ENCODE results near the gene ARIH2.

Gene ARIH2

DNA sequence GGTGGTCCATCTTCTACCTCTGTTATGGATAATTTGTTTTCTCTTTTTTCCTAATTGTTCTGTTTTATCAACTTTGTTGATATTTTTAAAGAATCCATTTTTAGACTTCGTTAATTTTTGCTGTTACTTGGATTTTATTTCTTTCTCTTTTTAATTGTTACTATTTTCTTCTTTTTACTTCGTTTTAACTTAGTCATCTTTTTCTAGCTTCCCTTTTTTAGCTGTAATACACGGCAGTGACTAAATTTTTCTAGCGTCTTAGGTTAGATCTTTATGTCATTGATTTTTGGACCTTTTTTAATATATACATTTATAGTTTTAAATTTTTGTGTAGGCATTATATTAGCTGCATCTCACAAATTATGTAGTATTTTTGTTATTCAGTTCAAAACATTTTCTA lies 33.1 kb downstream of the ARIH2 start:
- TF ChIP-seq, protein P1, sequence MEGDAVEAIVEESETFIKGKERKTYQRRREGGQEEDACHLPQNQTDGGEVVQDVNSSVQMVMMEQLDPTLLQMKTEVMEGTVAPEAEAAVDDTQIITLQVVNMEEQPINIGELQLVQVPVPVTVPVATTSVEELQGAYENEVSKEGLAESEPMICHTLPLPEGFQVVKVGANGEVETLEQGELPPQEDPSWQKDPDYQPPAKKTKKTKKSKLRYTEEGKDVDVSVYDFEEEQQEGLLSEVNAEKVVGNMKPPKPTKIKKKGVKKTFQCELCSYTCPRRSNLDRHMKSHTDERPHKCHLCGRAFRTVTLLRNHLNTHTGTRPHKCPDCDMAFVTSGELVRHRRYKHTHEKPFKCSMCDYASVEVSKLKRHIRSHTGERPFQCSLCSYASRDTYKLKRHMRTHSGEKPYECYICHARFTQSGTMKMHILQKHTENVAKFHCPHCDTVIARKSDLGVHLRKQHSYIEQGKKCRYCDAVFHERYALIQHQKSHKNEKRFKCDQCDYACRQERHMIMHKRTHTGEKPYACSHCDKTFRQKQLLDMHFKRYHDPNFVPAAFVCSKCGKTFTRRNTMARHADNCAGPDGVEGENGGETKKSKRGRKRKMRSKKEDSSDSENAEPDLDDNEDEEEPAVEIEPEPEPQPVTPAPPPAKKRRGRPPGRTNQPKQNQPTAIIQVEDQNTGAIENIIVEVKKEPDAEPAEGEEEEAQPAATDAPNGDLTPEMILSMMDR (IDR thresholded peaks at IDR 0.05; ENCODE audit: extremely low read depth, insufficient read depth, missing control alignments) = no peak
- DNase-seq (ENCODE audit: low spot score) = no peak
- in situ Hi-C loops (cut with MboI; ENCODE audit: low pct_unique_long_range_greater_than_20kb, low sequenced_read_pairs, unreplicated experiment) = no loop called here

DNA sequence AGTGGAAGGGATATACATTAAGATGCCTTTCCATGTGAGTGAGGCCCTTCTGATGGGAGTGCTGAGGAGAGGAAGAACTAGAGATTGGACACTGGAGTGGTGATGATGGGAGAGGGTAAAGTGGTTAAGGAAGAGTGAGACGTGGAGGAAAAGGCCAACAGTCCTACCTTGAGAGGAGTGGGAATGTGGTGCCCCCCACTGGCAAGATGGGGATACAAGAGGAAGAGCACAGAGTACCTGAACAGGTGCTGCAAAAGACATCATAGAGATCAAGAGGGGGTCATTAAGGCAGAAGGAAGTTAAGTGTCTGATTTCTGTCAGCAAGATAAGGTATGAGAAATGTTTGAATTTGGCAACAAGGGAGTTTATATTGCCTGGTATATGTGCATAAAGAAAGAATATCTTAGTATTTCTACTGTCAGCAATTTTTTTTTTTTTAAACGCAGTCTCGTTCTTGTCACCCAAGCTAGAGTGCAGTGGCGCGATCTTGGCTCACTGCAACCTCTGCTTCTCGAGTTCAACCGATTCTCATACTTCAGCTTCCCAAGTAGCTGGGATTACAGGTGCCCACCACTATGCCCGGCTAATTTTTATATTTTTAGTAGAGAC lies 34.0 kb downstream of the ARIH2 start:
- TF ChIP-seq, protein P1 (IDR thresholded peaks at IDR 0.05; ENCODE audit: extremely low read depth, insufficient read depth, missing control alignments) = peak; percentile 79
- in situ Hi-C loops (cut with MboI; ENCODE audit: low pct_unique_long_range_greater_than_20kb, low sequenced_read_pairs, unreplicated experiment) = no loop called here
- peak; percentile 28 for DNase-seq (ENCODE audit: low spot score)

DNA sequence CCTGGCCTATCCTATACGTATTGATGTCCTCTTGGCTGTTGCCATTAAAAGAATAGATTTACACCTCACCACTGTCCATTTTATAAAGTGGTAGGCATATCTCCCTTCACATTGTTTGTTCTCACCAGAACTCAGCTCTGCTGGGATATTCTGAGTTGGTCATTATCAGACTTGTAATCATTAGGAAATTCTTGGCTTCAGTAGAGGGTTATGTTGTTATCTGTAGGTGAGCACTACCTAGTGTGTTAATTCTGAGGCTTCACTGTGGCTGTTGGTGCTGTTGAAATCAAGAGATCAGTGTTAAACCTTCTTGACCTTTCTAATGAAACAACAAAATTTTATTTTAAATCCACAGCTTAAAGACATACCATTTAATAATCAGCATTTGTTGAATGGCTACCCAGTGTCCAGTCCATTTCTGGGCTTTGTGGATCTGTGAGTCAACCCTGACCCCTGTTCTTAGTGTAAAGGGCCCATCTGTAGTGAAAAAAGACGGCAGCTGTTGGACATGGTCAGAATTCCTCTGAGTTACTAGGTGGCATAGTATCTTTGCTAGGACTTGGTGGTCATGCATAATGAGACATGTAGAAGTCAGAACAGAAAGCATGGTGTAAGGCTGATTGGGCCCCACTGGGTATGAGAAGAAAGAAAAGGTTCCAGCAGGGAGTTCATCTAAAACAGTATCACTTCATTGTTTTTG lies 38.5 kb downstream of the ARIH2 start:
- TF ChIP-seq, protein P1 (IDR thresholded peaks at IDR 0.05; ENCODE audit: extremely low read depth, insufficient read depth, missing control alignments) = no peak
- no peak for DNase-seq (ENCODE audit: low spot score)
- in situ Hi-C loops (cut with MboI; ENCODE audit: low pct_unique_long_range_greater_than_20kb, low sequenced_read_pairs, unreplicated experiment) = no loop called here

DNA sequence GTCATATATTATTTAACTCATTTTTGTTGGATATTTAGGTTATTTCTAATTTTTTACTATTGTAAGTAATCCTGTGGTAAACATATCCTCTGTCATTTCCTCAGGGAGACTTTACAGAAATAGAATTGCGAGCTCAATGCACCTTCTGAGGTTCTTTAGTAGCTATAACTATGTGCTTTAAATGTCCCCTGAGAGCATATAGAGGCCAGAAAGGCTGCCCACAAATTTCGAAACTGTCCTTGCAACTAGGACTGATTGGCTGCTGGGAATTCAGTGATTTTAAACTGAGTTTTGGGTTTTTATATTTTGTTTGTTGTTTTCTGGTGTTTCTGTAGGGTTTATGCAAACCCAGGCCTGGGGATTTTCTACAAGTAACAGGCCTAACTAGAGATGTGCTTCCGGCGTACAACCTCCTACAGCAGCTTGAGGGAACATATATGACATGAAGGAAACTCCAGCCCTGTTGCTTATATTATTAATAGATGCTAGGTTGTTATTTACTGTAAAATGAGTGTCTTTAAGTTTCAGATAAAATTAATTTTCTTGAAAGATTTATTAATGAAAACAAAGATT lies 42.3 kb downstream of the ARIH2 start:
- DNase-seq (ENCODE audit: low spot score) = peak; percentile 26
- TF ChIP-seq, protein P1 (IDR thresholded peaks at IDR 0.05; ENCODE audit: extremely low read depth, insufficient read depth, missing control alignments) = no peak
- in situ Hi-C loops (cut with MboI; ENCODE audit: low pct_unique_long_range_greater_than_20kb, low sequenced_read_pairs, unreplicated experiment) = no loop called here

DNA sequence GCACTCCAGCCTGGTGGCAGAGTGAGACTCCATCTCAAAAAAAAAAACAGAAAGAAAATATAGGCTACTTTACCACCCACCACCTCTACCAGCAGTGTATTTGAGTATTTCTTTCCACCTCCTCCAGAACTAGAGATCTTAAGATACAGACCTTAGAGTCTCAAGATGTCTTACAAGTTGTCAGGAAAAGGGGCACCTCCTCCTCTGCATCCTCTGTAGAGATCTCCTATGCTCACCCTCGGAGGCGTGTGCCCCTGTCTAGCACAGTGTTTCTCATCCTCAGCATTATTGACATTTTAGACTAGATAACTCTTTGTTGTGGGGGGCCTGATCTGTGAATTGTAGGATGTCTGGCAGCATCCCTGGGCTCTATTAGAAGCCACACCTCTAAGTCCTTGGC lies 43.7 kb downstream of the ARIH2 start:
- no peak for DNase-seq (ENCODE audit: low spot score)
- in situ Hi-C loops (cut with MboI; ENCODE audit: low pct_unique_long_range_greater_than_20kb, low sequenced_read_pairs, unreplicated experiment) = no loop called here
- TF ChIP-seq, protein P1 (IDR thresholded peaks at IDR 0.05; ENCODE audit: extremely low read depth, insufficient read depth, missing control alignments) = no peak

DNA sequence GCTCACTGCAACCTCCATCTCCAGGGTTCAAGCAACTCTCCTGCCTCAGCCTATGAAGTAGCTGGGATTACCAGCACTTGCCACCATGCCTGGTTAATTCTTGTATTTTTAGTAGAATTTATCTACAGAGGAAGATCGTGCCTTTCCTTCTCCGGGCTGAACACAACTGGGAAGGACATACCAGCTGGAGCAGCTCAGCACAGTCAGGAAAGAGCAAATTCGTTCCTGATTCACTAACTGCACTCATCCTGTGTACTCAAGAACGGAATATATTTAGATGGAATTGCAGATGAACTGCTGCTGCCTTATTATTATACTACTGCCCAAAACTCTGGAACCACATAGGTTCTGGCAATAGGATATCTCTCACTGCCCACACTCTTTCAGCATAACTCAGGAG lies 44.3 kb downstream of the ARIH2 start:
- in situ Hi-C loops (cut with MboI; ENCODE audit: low pct_unique_long_range_greater_than_20kb, low sequenced_read_pairs, unreplicated experiment) = no loop called here
- DNase-seq (ENCODE audit: low spot score) = no peak
- TF ChIP-seq, protein P1 (IDR thresholded peaks at IDR 0.05; ENCODE audit: extremely low read depth, insufficient read depth, missing control alignments) = no peak
